GM12801 (cell line): Measurements from ENCODE around the gene SLC35E1.

ENCODE experiments used
- CTCF ChIP-seq: IDR thresholded peaks from one replicate; pipeline ENCODE4 v1.5.1; 2011; ENCODE audit warnings: control low read depth; ENCODE audit not compliant: insufficient read length; ENCODE audit errors: extremely low read depth

SLC35E1 gene

GRCh38 chr19:16605553-16605994, 33.4 kb upstream of the SLC35E1 start:
- no peak for TF ChIP-seq CTCF

GRCh38 chr19:16605115-16605514, 32.9 kb upstream of the SLC35E1 start:
- no peak for TF ChIP-seq CTCF

GRCh38 chr19:16604615-16605014, 32.4 kb upstream of the SLC35E1 start:
- no peak for TF ChIP-seq CTCF

GRCh38 chr19:16603090-16603489, 30.9 kb upstream of the SLC35E1 start:
- TF ChIP-seq CTCF: no peak

GRCh38 chr19:16601378-16602052, 29.3 kb upstream of the SLC35E1 start:
- no peak for TF ChIP-seq CTCF

- TF ChIP-seq CTCF: no peak
Measured at GRCh38 chr19:16600824-16601223, 28.6 kb upstream of the SLC35E1 start.

- no peak for TF ChIP-seq CTCF
Measured at GRCh38 chr19:16599655-16600346, 27.6 kb upstream of the SLC35E1 start.
